Measurements from ENCODE around the gene ST7. TPM values are rescaled to one million over a fixed set of nuclear protein-coding genes. Genes with fewer than 3 reads are reported as not detected.

The ST7 gene
- total RNA-seq, 1 donor: 19.9 TPM

DNA sequence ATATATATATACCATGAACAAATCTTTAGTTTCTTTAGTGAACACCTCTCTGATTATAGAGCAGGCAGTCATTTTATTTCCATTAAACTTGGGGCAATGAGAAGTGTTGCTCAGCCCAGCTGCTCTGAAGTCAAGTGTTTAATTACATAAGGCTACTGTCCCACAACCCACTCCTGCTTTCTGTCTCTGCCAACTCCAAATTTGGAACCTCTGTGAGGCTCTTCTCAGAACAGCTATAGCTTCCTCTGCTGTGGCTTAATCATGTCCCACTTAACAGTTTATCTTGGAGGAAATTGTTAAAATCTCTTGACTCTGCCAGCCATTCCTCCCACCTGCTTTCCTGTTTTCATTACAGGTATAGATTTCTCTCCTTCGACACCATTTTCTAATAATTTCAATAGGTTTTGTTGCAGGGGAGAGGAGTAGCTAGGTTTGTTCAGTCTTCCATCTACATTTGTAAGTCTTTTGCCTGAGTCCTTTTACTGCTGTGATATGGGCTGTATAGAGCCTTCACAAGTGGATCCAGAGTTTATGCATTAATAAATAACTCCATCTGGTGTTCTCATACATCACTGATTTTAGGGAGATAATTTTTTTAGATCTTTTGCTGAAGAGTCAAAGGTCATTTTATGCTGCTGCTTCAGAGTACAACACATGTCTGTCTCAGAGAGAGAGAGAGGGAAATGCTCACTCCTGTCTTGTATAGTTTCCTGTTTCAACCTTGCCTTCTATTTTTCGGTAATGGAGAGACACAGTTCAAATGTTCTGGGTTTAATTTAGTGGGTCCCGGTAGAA is 199.1 kb downstream of the ST7 start:
- TF ChIP-seq, protein P1, sequence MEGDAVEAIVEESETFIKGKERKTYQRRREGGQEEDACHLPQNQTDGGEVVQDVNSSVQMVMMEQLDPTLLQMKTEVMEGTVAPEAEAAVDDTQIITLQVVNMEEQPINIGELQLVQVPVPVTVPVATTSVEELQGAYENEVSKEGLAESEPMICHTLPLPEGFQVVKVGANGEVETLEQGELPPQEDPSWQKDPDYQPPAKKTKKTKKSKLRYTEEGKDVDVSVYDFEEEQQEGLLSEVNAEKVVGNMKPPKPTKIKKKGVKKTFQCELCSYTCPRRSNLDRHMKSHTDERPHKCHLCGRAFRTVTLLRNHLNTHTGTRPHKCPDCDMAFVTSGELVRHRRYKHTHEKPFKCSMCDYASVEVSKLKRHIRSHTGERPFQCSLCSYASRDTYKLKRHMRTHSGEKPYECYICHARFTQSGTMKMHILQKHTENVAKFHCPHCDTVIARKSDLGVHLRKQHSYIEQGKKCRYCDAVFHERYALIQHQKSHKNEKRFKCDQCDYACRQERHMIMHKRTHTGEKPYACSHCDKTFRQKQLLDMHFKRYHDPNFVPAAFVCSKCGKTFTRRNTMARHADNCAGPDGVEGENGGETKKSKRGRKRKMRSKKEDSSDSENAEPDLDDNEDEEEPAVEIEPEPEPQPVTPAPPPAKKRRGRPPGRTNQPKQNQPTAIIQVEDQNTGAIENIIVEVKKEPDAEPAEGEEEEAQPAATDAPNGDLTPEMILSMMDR (IDR thresholded peaks at IDR 0.05; ENCODE audit: extremely low read depth, low read depth, low read length): no peak
- no peaks in the 10 kb centered on the region for H3K27me3 ChIP-seq (ENCODE audit: insufficient read depth, low read length)
- H3K4me3 ChIP-seq (ENCODE audit: insufficient read depth, low read length): no peak overlapping the region
- H2AFZ ChIP-seq (ENCODE audit: low read length): no peak overlapping the region
- H3K9me3 ChIP-seq (ENCODE audit: low read depth, low read length): no peaks in the 10 kb centered on the region
- no peak overlapping the region for H3K27ac ChIP-seq (ENCODE audit: low read depth, low read length)
- DNase-seq (ENCODE audit: insufficient read length, low spot score, missing footprints): no peak
- no peak overlapping the region for H3K4me2 ChIP-seq (ENCODE audit: insufficient read depth, low read length)
- no peaks in the 10 kb centered on the region for H3K36me3 ChIP-seq (ENCODE audit: insufficient read depth, low read length)
- no peaks in the 10 kb centered on the region for H3K79me2 ChIP-seq (ENCODE audit: insufficient read depth, low read length)
- no peaks in the 10 kb centered on the region for H4K20me1 ChIP-seq (ENCODE audit: insufficient read depth, low read length)
- H3K4me1 ChIP-seq (ENCODE audit: insufficient read depth, low read length): peaks cover 11% of the 10 kb centered on the region

DNA sequence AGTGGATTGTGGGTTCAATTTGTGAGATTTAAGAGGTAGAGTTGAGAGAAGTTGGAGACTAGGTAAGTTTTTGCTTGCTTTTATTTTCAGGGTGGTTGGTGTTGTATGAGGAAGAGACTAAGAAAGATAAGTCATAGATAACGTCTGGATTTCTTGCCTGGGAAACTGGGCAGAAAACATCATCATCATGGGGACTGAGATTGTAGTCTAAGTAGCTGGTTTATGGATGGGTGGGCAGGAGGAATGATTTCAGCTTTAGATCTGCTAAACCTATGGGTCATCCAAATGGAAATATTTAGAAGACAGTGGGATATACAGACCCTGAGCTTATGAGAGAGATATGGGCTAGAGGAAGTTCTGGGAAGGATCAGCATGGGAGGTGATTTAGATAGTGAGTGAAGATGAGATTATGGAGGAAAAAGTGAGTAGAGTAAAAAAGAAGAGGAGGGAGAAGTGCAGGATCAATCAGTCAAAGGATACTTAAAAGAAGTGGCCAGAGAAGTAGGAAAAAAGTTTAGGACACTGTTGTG is 199.8 kb downstream of the ST7 start:
- Histone ChIP-seq H3K4me3 (ENCODE audit: insufficient read depth, low read length) (no peak overlapping the region), H3K79me2 (ENCODE audit: insufficient read depth, low read length) (no peaks in the 10 kb centered on the region), H3K9me3 (ENCODE audit: low read depth, low read length) (no peaks in the 10 kb centered on the region), H3K4me2 (ENCODE audit: insufficient read depth, low read length) (no peak overlapping the region), H4K20me1 (ENCODE audit: insufficient read depth, low read length) (no peaks in the 10 kb centered on the region), H3K36me3 (ENCODE audit: insufficient read depth, low read length) (no peaks in the 10 kb centered on the region), H3K27me3 (ENCODE audit: insufficient read depth, low read length) (no peaks in the 10 kb centered on the region), H3K4me1 (ENCODE audit: insufficient read depth, low read length) (peaks cover 17% of the 10 kb centered on the region), H3K27ac (ENCODE audit: low read depth, low read length) (no peak overlapping the region), H2AFZ (ENCODE audit: low read length) (no peak overlapping the region)
- TF ChIP-seq, protein P1 (IDR thresholded peaks at IDR 0.05; ENCODE audit: extremely low read depth, low read depth, low read length): no peak
- DNase-seq (ENCODE audit: insufficient read length, low spot score, missing footprints): no peak

DNA sequence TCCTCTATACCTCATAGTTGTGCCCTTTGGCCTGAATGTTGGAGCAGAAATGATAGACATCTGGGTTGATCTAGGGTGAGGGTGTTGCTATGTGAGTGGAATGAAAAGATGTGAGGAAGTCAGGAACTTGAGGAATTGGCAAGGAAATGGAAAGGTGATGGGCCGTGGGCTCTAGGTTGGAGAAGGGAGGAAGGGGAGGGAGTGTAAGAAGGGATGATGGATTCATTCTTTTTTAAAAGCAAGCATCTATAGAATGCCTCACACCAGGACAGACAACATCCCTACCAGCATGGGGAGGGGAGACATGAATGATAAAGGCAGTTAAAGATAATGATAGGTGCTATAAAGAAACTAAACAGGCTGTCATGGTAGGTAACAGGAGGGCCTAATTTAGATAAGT is 201.4 kb downstream of the ST7 start:
- no peaks in the 10 kb centered on the region for H4K20me1 ChIP-seq (ENCODE audit: insufficient read depth, low read length)
- no peak overlapping the region for H3K27ac ChIP-seq (ENCODE audit: low read depth, low read length)
- H2AFZ ChIP-seq (ENCODE audit: low read length): no peak overlapping the region
- H3K4me2 ChIP-seq (ENCODE audit: insufficient read depth, low read length): no peak overlapping the region
- H3K4me3 ChIP-seq (ENCODE audit: insufficient read depth, low read length): no peak overlapping the region
- no peaks in the 10 kb centered on the region for H3K27me3 ChIP-seq (ENCODE audit: insufficient read depth, low read length)
- TF ChIP-seq, protein P1 (IDR thresholded peaks at IDR 0.05; ENCODE audit: extremely low read depth, low read depth, low read length): no peak
- H3K79me2 ChIP-seq (ENCODE audit: insufficient read depth, low read length): no peaks in the 10 kb centered on the region
- no peaks in the 10 kb centered on the region for H3K36me3 ChIP-seq (ENCODE audit: insufficient read depth, low read length)
- no peak for DNase-seq (ENCODE audit: insufficient read length, low spot score, missing footprints)
- H3K9me3 ChIP-seq (ENCODE audit: low read depth, low read length): no peaks in the 10 kb centered on the region
- peaks cover 32% of the 10 kb centered on the region for H3K4me1 ChIP-seq (ENCODE audit: insufficient read depth, low read length)

DNA sequence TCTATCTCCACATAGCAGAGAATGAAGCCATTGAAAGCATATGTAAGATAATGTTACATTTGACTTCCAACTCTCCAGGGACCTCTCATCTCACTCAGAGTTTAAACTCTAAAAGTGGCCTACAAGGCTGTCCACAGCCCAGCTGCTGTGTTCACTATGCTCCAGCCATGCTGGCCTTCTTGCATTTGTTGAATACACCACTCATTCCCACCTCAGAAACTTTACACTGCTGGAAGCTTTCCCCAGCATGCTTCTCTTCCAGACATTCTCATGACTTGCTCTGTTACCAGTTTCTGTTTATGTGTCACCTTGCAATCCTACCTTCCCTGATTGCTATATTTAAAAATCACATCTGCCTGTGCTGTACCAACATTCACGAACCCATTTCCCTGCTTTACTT is 202.4 kb downstream of the ST7 start:
- Histone ChIP-seq H2AFZ (ENCODE audit: low read length) (no peak overlapping the region), H3K4me3 (ENCODE audit: insufficient read depth, low read length) (no peak overlapping the region), H3K27ac (ENCODE audit: low read depth, low read length) (no peak overlapping the region), H4K20me1 (ENCODE audit: insufficient read depth, low read length) (no peaks in the 10 kb centered on the region), H3K9me3 (ENCODE audit: low read depth, low read length) (no peaks in the 10 kb centered on the region), H3K4me2 (ENCODE audit: insufficient read depth, low read length) (no peak overlapping the region), H3K79me2 (ENCODE audit: insufficient read depth, low read length) (no peaks in the 10 kb centered on the region), H3K27me3 (ENCODE audit: insufficient read depth, low read length) (no peaks in the 10 kb centered on the region), H3K4me1 (ENCODE audit: insufficient read depth, low read length) (peaks cover 32% of the 10 kb centered on the region), H3K36me3 (ENCODE audit: insufficient read depth, low read length) (no peaks in the 10 kb centered on the region)
- TF ChIP-seq, protein P1 (IDR thresholded peaks at IDR 0.05; ENCODE audit: extremely low read depth, low read depth, low read length): no peak
- DNase-seq (ENCODE audit: insufficient read length, low spot score, missing footprints): no peak

Data from osteoblast (primary cell).